GM15510 (cell line): Measurements from ENCODE around the gene LDLRAP1.

ENCODE experiments used
- POLR2A ChIP-seq: IDR thresholded peaks from 3 replicates; pipeline ENCODE4 v1.6.1; 2011; ENCODE audit warnings: borderline replicate concordance; ENCODE audit not compliant: insufficient read length; ENCODE audit errors: extremely low read depth

LDLRAP1 gene

GRCh38 chr1:25614501-25615171 lies 71.2 kb downstream of the LDLRAP1 start:
- TF ChIP-seq POLR2A: no peak

- no peak for TF ChIP-seq POLR2A
These were observed 71.8 kb downstream of the LDLRAP1 start for GRCh38 chr1:25615172-25615541.

GRCh38 chr1:25615563-25616094 lies 72.2 kb downstream of the LDLRAP1 start:
- TF ChIP-seq POLR2A: no peak

- TF ChIP-seq POLR2A: no peak
These were observed 72.9 kb downstream of the LDLRAP1 start, which contains the start of gene MAN1C1 for GRCh38 chr1:25616095-25616986. MAN1C1 (plus strand) TSS chr1:25616791; CDS start chr1:25617798, 1,007 bp downstream.

- TF ChIP-seq POLR2A: no peak
These were observed 73.7 kb downstream of the LDLRAP1 start for GRCh38 chr1:25616987-25617624.

- TF ChIP-seq POLR2A: no peak
These were observed 74.4 kb downstream of the LDLRAP1 start for GRCh38 chr1:25617625-25618432.

GRCh38 chr1:25618433-25618808 lies 75.0 kb downstream of the LDLRAP1 start:
- TF ChIP-seq POLR2A: no peak
